D341Med (cell line): ENCODE measurements around the gene MRO.
"Not testable (repeated sequence)": the region's sequence is repeated elsewhere in the genome, so short reads cannot be mapped to it uniquely, and the experiment has no call there.

Experiments
- DNase-seq: peaks from one replicate; pipeline ENCODE4 v3.0.0; 2012; ENCODE audit warnings: low spot score

Gene MRO

GRCh38 chr18:50819728-50820378 is at the start of gene MRO:
MRO (minus strand) TSS chr18:50820016; CDS start chr18:50809400, 10,616 bp downstream.
- DNase-seq = peak; percentile 98

GRCh38 chr18:50869150-50869549 is 49.3 kb upstream of the MRO start:
- DNase-seq = no peak

- DNase-seq = no peak
Measured at GRCh38 chr18:50866765-50867164, 46.9 kb upstream of the MRO start.

- no peak for DNase-seq
Measured at GRCh38 chr18:50863840-50864375, 44.1 kb upstream of the MRO start.

DNA sequence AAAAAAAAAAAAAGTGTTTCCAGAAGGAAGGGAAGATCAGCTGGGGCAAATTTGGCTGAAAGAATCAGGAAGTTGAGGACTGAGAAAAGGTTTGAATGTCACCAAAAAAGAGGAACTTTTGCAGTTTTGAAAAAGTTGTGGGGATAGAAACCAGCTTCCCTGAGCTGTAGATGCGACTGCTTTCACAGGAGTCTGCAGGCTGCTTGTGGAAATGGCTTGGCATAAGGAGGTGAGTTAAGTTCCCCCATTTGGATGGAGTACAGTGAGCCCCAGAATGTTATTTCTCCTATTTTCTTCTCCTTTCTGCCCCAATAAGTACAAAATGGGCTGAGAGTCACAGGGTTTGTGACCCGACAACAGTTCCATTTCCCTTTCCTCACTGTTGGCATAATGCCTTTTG is 42.6 kb upstream of the MRO start:
- no peak for DNase-seq

DNA sequence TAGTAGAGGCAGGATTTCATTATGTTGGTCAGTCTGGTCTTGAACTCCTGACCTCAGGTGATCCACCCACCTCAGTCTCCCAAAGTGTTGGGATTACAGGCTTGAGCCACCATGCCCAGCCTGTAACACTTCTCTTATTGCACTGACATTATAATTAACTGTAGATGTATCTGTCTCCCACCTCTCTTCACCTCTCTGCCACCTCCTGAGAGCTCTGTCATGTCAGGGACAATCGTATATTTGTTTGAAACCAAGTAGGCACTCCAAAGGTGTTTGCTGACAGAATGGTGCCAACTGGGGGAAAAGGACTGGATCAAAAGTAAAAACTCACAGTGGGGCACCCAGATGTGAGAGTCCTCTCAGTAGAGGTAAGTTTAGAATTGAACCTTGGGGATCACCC is 41.8 kb upstream of the MRO start:
- DNase-seq = no peak

DNA sequence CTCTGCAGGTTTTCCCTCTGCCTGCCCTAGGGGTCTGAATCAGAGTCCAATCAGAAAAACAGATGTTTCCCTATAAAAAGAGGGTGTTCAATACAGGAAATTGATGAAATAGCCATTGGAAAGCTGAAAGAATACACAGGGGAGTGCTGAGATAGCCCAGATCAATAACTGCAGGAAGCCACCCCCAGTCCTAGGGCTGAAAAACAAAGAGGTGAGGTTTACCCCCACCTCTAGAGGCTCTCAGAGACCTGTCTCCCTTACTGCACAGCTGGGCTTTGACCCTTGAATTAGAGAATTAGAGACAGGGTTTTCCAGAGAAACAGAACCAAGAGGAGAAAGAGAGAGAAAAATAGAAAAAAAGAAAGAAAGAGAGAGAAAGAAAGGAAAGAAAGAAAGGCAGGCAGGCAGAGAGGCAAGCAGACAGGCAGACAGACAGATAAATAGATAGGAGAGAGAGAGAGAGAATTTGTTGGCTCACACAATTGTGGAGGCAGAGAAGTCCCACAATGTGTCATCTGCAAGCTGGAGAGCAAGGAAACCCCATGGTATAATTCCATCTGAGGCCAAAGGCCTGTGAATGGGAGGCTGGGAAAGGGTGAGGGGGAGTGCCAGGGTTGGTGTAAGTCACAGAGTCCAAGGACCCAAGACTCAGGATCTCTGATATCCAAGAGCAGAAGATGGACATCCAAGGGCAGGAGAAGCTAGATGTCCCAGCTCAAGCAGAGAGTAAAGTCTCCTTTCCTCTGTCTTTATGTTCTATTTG is 40.2 kb upstream of the MRO start:
- DNase-seq = no peak

DNA sequence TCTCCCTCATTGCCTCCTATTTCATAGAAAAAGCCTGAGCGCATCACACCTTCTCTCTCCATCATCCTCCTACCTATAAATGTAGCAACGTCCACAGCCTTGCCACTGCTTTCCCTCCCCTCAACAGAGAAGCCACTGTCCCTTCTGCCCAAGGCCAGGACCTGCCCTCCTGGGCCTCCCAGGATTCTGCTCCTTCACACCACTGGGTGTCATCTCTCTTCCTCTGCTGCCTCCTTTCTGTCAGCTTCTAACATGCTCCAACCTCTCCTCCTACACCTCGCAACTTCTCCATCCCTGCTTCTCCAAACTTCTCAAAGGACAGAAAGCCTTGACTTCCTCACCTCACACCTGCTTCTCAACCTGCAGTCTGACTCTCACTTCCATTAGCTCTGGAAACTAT is 37.9 kb upstream of the MRO start:
- no peak for DNase-seq

DNA sequence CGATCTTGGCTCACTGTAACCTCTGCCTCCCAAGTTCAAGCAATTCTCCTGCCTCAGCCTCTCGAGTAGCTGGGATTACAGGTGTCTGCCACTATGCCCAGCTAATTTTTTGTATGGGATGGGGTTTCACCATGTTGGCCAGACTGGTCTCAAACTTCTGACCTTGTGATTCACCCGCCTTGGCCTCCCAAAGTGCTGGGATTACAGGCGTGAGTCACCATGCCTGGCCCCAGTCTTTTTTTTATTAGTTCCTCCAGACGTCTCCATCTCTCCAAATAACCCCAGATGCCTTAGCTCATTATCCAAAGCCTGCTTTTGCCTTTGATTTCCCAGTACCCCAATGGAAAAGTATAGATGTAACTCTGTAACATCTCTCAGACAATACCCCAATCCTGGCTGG is 37.4 kb upstream of the MRO start:
- not testable (repeated sequence) for DNase-seq

DNA sequence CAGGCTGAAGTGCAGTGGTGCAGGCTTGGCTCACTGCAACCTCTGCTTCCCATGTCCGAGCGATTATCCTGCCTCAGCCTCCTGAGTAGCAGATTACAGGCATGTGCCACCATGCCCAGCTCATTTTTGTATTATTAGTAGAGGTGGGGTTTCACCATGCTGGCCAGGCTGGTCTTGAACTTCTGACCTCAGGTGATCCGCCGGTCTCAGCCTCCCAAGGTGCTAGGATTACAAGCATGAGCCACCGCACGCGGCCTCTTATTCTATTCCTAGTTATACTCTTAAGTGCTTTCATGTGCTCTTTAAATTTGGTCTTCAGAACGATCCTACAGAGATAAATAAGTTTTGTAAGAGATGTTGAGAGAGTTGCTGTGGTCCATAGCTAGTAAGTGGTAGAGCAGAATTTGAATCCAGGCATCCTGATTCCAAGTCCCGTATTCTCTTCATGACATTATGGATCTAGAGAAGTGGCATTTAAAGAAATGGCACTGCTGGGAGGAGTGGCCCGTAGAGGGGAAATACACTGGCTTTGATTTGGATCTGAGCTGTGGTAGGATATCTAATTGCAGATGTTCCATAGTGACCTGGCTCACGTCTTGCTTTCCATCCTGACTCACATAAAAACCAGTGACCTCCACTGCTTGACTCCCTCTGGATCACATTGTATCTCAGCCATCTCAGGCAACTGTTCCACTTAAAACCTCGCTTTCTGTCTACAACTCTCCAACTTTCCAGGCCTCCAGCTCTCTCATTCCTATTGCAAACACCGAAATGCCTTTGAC is 36.4 kb upstream of the MRO start:
- no peak for DNase-seq

DNA sequence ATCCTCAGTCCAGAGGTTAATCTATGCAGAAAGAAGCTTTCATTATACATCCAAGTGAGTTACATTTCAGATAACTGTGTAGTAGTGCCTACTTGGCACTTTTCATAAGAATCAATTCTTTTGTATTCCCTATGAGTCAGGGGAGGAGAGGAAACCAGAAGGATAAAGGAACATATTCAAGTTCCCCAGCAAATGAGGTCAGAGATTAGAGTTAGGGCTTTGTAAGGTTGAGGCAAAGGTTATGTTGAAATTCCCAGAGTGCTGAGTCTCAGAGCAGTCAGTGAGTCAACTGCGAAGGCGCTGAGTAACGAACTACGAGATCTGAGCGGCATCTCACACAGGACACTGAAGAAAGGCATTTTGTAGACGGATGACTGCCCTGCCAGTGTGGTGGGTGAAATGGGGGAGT is 34.1 kb upstream of the MRO start:
- DNase-seq = no peak

GRCh38 chr18:50850307-50851065 is 30.7 kb upstream of the MRO start:
- no peak for DNase-seq

DNA sequence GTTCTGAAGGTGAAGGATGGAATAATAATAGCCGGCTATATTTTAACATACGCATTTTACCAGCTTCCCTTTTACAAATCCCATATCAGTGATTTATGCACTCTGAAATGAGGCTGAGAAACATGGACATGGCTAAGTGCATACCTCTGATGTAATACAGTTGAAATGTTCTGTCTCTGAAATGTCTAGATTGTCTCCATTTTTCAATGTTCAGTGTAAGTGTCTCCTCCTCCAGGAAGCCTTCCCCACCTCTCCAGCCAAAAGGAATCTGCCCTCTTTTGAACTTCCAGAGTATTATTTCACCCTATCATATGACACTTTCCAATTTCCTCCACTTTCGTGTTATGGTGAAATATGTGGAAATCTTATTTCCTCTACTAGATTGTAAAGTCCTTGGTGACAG is 29.6 kb upstream of the MRO start:
- DNase-seq = no peak

DNA sequence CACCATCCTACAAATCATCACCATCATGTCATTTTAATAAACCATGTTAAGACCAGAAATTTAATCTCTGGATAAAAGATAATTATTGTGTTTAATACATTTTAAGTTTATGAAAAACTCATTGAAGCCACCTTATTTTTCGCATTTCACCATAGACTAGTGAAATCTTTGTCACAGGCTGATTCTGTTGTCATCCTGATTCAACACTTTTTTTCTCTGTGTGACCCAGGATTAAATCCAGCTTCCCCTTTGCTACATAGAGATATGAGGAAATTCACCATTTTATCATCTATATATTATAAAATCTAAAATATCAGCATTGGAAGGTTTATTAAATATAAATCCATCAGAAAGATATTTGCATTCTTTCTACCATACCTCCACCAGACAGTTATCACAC is 29.2 kb upstream of the MRO start:
- no peak for DNase-seq

GRCh38 chr18:50848061-50848551 is 28.3 kb upstream of the MRO start:
- no peak for DNase-seq

- no peak for DNase-seq
Measured at GRCh38 chr18:50847192-50847591, 27.4 kb upstream of the MRO start.

- DNase-seq = no peak
Measured at GRCh38 chr18:50844960-50845359, 25.1 kb upstream of the MRO start.

DNA sequence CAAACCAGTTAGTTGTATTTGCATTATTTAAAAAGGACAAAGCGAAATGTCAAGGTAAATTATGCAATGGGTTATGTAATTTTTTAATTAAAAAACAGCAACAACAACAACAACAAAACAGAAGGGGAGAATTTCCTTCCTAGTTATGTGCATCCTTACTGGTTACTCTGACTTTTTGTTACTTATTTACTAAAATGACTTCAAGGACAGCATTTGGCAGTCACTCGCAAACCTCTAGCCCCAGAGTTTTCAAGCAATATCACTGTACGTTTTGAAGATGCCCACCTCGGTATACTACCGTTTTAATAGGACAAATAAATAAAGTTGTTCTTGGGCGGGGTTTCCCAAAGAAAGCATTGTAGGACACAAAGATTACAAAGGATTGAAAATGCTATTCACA is 24.7 kb upstream of the MRO start:
- no peak for DNase-seq

- DNase-seq = no peak
Measured at GRCh38 chr18:50842846-50843245, 23.0 kb upstream of the MRO start.

DNA sequence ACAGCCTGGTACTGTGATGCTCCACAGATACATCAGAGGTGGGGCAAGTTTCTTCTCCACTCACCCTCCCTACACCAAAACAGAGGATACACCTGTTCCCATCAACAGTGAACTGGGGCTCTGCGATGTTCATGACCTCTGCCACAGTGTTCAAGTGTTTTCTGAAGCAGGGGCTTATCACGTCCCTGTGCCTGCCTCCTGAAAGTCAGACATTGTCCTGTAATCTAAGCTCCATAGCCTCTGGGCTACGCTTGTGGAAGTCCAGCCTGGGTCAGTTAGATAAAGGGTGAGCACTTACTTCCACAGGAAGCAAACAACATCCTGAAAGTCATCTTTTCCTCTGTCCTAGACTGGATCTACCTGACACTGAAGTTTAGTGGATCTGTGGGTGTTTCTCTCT is 20.2 kb upstream of the MRO start:
- no peak for DNase-seq

DNA sequence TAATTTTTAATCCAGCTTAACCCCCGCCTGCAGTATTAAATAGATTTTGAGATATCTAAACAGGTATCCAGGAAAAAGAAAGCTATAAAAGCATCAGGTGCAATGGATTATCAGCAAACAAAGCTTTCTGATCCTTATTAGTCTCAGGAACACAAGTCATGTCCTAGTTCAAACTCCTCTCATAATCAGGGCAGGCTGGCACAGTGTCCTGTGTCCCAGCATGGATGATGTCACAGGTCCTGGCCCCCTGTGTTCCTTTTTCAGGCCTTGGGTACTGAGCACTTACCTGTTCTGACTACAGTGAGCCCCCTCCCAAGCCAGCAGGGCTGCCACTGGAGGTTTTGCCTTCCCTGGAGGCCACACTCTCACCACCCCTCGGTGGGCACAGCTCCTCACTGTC is 19.5 kb upstream of the MRO start:
- no peak for DNase-seq

DNA sequence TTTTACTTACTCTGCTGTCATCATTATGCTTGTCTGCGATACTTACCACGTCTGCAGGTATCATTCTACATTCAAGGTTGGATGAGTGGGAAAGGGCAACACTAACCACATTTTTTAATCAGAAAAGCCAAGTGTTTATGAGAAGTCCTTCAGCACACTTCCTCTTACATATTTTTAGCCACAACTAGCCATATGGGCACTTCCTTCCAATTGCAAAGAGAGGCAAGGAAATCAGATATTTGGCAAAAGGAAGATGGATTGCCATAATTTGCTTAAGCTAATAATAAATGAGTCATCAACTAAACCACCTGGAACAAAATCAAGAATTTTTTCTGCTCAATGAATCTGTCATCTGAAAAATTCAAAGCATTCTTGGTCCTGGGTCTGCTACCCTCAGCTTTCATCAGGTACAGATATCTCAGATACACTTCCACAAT is 16.7 kb upstream of the MRO start:
- no peak for DNase-seq
